Activated naive CD8-positive, alpha-beta T cell treated with anti-CD3 and anti-CD28 coated beads for 36 hours (primary cell): ENCODE measurements around the gene CMPK2. TPM values are rescaled to one million over a fixed set of nuclear protein-coding genes. Genes with fewer than 3 reads are reported as not detected.
"Not testable (repeated sequence)": the region's sequence is repeated elsewhere in the genome, so short reads cannot be mapped to it uniquely, and the experiment has no call there.

Experiments used
- DNase-seq: peaks from one replicate; pipeline ENCODE4 v3.0.0; 2021
- H3K27ac Mint-ChIP-seq: one replicate; pipeline ENCODE4 v1.8.0; 2022; ENCODE audit warnings: mild to moderate bottlenecking, moderate library complexity, mixed read lengths
- H3K27me3 Mint-ChIP-seq: one replicate; pipeline ENCODE4 v1.8.0; 2022; ENCODE audit warnings: mild to moderate bottlenecking, mixed read lengths
- H3K36me3 Mint-ChIP-seq: one replicate; pipeline ENCODE4 v1.8.0; 2021; ENCODE audit warnings: mild to moderate bottlenecking, mixed read lengths
- H3K4me1 Mint-ChIP-seq: one replicate; pipeline ENCODE4 v1.8.0; 2021; ENCODE audit warnings: mixed read lengths
- H3K4me3 Mint-ChIP-seq: one replicate; pipeline ENCODE4 v1.8.0; 2022; ENCODE audit warnings: mild to moderate bottlenecking, moderate library complexity, mixed read lengths
- H3K9me3 Mint-ChIP-seq: one replicate; pipeline ENCODE4 v1.8.0; 2022; ENCODE audit warnings: mixed read lengths
- total RNA-seq, 2 experiments: library from RNA; stranded (reverse); gene quantifications; one replicate each; pipeline ENCODE4 v1.2.3, GENCODE V29; 2021

The CMPK2 gene, protein sequence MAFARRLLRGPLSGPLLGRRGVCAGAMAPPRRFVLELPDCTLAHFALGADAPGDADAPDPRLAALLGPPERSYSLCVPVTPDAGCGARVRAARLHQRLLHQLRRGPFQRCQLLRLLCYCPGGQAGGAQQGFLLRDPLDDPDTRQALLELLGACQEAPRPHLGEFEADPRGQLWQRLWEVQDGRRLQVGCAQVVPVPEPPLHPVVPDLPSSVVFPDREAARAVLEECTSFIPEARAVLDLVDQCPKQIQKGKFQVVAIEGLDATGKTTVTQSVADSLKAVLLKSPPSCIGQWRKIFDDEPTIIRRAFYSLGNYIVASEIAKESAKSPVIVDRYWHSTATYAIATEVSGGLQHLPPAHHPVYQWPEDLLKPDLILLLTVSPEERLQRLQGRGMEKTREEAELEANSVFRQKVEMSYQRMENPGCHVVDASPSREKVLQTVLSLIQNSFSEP
- 10 to 100 TPM; 11.8 to 13.2 TPM for total RNA-seq

- Mint-ChIP-seq H3K4me1 (peaks cover 11% of the 10 kb centered on the region), H3K27me3 (peaks cover 3% of the 10 kb centered on the region), H3K4me3 (peak within 1 kb of the TSS; percentile 88), H3K36me3 (peaks cover 21% of the 10 kb centered on the region), H3K9me3 (peaks cover 3% of the 10 kb centered on the region), H3K27ac (peak within 1 kb of the TSS; percentile 95)
- DNase-seq, result peak; percentile 90
These were observed at the start of gene CMPK2 for GRCh38 chr2:6865346-6866274. TSS of gene CMPK2 (minus strand) at chr2:6865907. CDS start at chr2:6865696, 211 bp downstream.

DNA sequence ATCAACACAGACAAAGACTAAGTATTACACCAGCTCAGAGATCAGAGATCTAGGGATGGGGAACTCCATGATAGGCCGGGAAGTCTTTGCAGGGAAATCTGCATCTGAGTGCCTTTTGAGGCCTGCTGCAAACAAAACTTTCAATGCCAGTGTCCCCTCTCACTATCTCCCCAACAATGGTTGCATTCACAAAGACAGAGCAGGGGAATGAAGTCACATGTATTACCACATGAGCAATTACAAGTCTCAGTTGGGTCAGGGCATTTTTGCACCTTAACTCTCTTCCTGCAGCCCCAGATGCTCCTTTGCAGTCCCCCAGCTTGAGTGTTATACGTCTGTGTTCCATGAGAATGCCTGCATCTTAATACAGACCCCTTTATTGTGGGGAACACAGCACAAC, 49.7 kb upstream of the CMPK2 start:
- Mint-ChIP-seq H3K4me1 (peaks cover 71% of the 10 kb centered on the region), H3K9me3 (peaks cover 12% of the 10 kb centered on the region), H3K36me3 (peaks cover 65% of the 10 kb centered on the region), H3K4me3 (no peak overlapping the region), H3K27me3 (no peaks in the 10 kb centered on the region), H3K27ac (peak overlapping the region; percentile 85)
- no peak for DNase-seq

DNA sequence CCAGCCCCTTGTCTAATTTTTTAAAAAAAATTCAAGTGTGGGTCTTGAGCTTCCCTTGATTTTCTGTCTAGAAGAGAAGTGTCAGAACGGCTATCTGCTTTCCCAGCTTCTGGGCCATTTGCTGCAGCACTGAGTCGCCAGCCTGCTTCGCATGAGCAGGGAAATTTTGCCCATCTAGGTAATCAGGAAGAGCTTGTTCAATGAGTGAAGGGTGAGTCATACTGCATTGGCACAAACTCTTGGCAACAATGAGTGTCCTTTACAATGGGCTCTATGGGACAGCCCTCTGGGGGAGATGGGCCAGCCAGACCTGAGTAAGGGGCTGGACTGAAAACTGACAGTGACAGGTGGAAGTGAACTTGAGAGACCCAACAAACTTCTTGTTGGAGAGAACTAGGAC, 49.1 kb upstream of the CMPK2 start:
- no peak for DNase-seq
- peaks cover 67% of the 10 kb centered on the region for H3K36me3 Mint-ChIP-seq
- no peaks in the 10 kb centered on the region for H3K27me3 Mint-ChIP-seq
- H3K27ac Mint-ChIP-seq, result peak overlapping the region; percentile 85
- peak overlapping the region; percentile 33 for H3K4me3 Mint-ChIP-seq
- peaks cover 69% of the 10 kb centered on the region for H3K4me1 Mint-ChIP-seq
- peaks cover 12% of the 10 kb centered on the region for H3K9me3 Mint-ChIP-seq

DNA sequence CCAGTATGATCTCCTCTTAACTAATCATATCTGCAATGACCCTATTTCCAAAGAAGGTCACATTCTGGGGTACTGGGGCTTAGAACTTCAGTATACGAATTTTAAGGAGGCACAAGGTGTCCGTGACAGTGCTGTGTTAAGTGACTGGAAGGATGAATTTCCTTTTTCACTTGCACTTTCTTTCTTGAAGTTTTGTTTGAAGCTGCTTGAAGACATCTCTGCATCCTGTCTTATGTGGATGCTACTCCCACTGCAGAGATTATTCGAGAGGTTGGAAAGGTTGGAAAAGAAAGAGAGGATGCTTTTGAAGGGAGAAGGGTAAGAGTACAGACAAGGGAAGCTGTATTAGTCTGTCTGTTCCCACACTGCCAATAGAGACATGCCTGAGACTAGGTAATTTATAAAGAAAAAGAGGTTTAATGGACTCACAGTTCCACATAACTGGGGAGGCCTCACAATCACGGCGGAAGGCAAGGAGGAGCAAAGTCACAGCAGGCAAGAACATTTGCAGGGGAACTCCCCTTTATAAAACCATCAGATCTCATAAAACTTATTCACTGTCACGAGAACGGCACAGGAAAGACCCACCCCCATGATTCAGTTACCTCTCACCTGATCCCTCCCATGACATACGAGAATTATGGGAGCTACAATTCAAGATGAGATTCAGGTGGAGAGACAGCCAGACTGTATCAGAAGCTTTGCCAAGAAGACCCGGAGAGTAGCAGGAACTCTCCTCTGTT, 47.9 kb upstream of the CMPK2 start:
- H3K4me1 Mint-ChIP-seq, result peaks cover 70% of the 10 kb centered on the region
- peak overlapping the region; percentile 97 for H3K27ac Mint-ChIP-seq
- no peaks in the 10 kb centered on the region for H3K27me3 Mint-ChIP-seq
- H3K9me3 Mint-ChIP-seq, result peaks cover 12% of the 10 kb centered on the region
- H3K36me3 Mint-ChIP-seq, result peaks cover 69% of the 10 kb centered on the region
- DNase-seq, result peak; percentile 56
- peak overlapping the region; percentile 73 for H3K4me3 Mint-ChIP-seq

DNA sequence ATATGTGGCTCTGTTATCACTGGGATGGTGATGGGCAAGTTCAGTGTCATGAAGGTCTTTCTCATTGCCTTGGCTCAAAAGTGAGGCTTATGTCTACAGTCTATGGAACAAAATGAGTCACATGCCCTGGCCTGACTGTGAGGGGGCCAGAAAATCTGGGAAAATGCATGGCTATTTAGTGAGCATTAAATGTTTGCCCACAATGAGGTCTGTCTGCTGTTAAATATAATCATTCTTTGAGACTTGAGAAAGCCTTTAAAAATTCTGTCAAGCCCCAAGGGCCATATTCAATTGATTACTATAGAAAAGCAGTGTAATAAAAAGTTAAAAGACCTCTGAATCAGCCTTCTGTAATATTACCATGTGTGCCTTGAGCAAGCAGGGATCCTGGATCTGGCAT, 46.0 kb upstream of the CMPK2 start:
- Mint-ChIP-seq H3K27me3 (no peaks in the 10 kb centered on the region), H3K36me3 (peaks cover 87% of the 10 kb centered on the region), H3K4me3 (peak overlapping the region; percentile 45), H3K27ac (peak overlapping the region; percentile 97), H3K9me3 (peaks cover 21% of the 10 kb centered on the region), H3K4me1 (peaks cover 88% of the 10 kb centered on the region)
- DNase-seq, result no peak

DNA sequence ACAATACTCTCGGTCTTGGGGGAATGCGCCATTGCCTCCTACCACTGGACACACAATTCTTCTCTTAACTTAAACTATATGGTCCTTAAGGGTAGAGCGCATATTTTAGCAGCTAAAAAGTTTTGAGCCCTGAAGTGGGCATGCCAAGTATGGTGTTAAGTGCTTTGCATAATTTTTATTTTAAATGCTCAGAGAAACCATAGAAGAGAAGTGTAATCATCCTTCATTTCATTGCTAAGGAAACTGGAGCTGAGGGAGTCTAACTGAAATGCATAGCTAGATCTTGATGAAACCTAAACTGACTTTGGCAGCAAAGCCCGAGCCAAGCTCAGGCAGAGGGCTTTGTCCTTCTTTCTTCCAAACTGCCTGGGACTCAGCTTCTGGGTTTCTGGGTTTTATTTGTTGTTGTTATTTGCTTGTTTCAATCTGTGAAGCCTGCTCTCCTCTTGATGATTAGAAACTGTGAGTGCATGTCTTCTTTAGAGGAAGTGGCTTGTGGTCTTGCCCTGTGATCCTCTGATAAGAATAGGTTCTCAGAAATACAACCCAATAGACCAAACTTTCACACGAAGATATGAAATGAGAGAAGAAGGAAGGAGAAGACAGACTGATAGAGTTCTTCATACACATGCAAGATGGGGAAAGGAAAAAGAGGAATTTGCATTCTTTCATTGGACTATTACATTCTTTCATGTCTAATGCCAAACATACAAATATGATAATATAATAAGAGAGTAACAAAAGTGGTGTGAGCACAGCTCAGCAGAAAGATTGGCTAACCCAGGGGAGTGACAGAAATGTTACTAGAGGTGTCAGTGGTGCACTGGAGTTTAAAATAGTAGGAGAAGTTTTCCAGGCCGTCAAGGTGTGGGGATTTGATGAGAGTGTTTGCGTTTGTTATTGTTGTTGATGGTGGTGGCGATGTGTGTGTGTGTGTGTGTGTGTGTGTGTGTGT, 44.0 kb upstream of the CMPK2 start:
- peaks cover 81% of the 10 kb centered on the region for H3K4me1 Mint-ChIP-seq
- no peaks in the 10 kb centered on the region for H3K27me3 Mint-ChIP-seq
- H3K36me3 Mint-ChIP-seq, result peaks cover 87% of the 10 kb centered on the region
- peaks cover 26% of the 10 kb centered on the region for H3K9me3 Mint-ChIP-seq
- H3K27ac Mint-ChIP-seq, result peak overlapping the region; percentile 92
- H3K4me3 Mint-ChIP-seq, result peak overlapping the region; percentile 64
- DNase-seq, result no peak

- Mint-ChIP-seq H3K36me3 (peaks cover 88% of the 10 kb centered on the region), H3K4me3 (no peak overlapping the region), H3K9me3 (peaks cover 30% of the 10 kb centered on the region), H3K4me1 (peaks cover 68% of the 10 kb centered on the region), H3K27me3 (no peaks in the 10 kb centered on the region), H3K27ac (peak overlapping the region; percentile 92)
- DNase-seq, result no peak
These were observed 42.6 kb upstream of the CMPK2 start for GRCh38 chr2:6908291-6908690.

DNA sequence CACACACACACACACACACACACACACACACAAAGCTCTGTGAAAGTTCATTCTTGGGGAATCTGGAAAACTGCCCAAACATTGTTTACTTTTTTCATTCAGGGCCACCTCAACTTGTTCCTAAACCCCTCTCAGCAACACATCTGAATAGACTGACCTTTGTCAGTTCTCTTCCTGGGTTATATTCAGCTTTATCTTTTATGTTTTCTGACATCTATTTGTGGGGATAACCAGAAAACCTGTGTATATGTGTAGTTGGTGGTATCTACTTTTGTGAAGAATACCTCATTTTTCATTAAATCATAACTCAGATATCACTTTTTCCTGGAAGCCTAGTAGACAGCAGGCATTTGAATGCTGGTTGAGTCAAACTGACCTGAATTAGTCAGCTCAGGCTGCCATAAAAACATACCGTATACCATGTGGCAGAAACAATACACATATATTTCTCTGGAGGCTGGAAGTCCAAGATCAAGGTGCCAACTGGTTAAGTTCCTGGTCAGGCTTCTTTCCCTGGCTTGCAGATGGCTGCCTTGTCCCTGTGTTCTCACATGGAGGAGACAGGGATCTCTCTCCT, 40.5 kb upstream of the CMPK2 start:
- peaks cover 54% of the 10 kb centered on the region for H3K4me1 Mint-ChIP-seq
- peaks cover 84% of the 10 kb centered on the region for H3K36me3 Mint-ChIP-seq
- peak overlapping the region; percentile 87 for H3K27ac Mint-ChIP-seq
- no peaks in the 10 kb centered on the region for H3K27me3 Mint-ChIP-seq
- H3K9me3 Mint-ChIP-seq, result peaks cover 45% of the 10 kb centered on the region
- no peak for DNase-seq
- H3K4me3 Mint-ChIP-seq, result peak overlapping the region; percentile 11

GRCh38 chr2:6905668-6906067, 40.0 kb upstream of the CMPK2 start:
- Mint-ChIP-seq H3K36me3 (peaks cover 81% of the 10 kb centered on the region), H3K4me3 (no peak overlapping the region), H3K27me3 (no peaks in the 10 kb centered on the region), H3K9me3 (peaks cover 43% of the 10 kb centered on the region), H3K27ac (peak overlapping the region; percentile 72), H3K4me1 (peaks cover 48% of the 10 kb centered on the region)
- DNase-seq, result no peak

DNA sequence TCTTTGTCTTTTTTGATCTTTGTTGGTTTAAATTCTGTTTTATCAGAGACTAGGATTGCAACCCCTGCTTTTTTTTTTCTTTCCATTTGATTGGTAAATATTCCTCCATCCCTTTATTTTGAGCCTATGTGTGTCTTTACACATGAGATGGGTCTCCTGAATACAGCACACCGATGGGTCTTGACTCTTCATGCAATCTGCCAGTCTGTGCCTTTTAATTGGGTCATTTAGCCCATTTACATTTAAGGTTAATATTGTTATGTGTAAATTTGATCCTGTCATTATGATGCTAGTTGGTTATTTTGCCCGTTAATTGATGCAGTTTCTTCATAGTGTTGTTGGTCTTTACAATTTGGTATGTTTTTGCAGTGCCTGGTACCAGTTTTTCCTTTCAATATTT, 36.9 kb upstream of the CMPK2 start:
- H3K36me3 Mint-ChIP-seq, result peaks cover 53% of the 10 kb centered on the region
- H3K4me1 Mint-ChIP-seq, result peaks cover 21% of the 10 kb centered on the region
- not testable (repeated sequence) for H3K27me3 Mint-ChIP-seq, DNase-seq, H3K4me3 Mint-ChIP-seq, H3K27ac Mint-ChIP-seq
- peaks cover 41% of the 10 kb centered on the region for H3K9me3 Mint-ChIP-seq

GRCh38 chr2:6896930-6897759, 31.4 kb upstream of the CMPK2 start:
- Mint-ChIP-seq H3K9me3 (peaks cover 15% of the 10 kb centered on the region), H3K36me3 (peaks cover 11% of the 10 kb centered on the region), H3K4me1 (peaks cover 9% of the 10 kb centered on the region), H3K27me3 (no peaks in the 10 kb centered on the region), H3K27ac (peak overlapping the region; percentile 67), H3K4me3 (no peak overlapping the region)
- no peak for DNase-seq

GRCh38 chr2:6893876-6894482, 28.3 kb upstream of the CMPK2 start:
- H3K27ac Mint-ChIP-seq, result no peak overlapping the region
- DNase-seq, result no peak
- H3K36me3 Mint-ChIP-seq, result no peaks in the 10 kb centered on the region

More at GRCh38 chr2:6893876-6894482, 28.3 kb upstream of the CMPK2 start:
- H3K4me1 Mint-ChIP-seq, result peaks cover 9% of the 10 kb centered on the region
- H3K27me3 Mint-ChIP-seq, result no peaks in the 10 kb centered on the region
- H3K9me3 Mint-ChIP-seq, result no peaks in the 10 kb centered on the region
- no peak overlapping the region for H3K4me3 Mint-ChIP-seq
